GM23248 (cell line): ENCODE measurements around the gene MYOG.

Source experiments
- EZH2 ChIP-seq: fragments of 200-600 bp; sonication (generic); IDR thresholded peaks from 2 replicates; pipeline ENCODE4 v1.6.1; 2018; ENCODE audit warnings: antibody characterized with exemption, mild to moderate bottlenecking; ENCODE audit not compliant: insufficient read depth, poor library complexity, severe bottlenecking
- EZH2phosphoT487 ChIP-seq: fragments of 200-600 bp; sonication (generic); IDR thresholded peaks from 2 replicates; pipeline ENCODE4 v1.6.1; 2018; ENCODE audit warnings: antibody characterized with exemption, moderate library complexity, mild to moderate bottlenecking, low read depth; ENCODE audit not compliant: insufficient read depth

DNA sequence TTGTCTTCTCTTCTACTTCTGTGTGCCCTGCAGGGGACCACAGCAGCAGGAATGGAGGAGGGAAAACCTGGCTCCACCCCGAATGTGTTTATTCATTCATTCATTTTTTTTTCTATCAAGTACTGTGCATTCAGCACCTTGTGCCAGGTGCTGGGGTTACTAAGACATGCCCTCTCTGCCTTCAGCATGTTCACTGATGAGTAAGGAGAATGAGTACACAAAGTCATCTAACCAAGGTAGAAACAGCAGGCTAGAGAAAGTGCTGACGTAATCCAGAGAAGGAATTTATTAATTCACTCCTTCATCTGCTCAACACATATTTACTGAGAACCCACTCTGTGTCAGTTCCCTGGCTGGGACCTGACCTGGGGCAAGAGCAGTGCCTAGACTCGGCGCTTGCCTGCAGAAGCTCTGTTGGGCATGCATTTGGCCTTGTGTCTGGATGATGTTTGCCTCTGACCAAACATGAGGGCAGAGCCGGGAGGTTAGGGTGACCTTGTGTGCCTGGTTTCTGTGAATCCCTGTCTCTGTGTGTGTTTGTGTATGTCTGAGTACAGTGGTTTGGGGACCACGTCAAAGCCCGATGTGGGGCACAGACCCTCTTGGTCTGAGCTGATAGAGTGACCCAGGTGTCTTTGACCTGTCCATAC lies 3.3 kb upstream of the MYOG start:
- TF ChIP-seq EZH2 (no peak), EZH2phosphoT487 (no peak)
